KG1 (cell line): ENCODE data around the gene RSBN1L.
A peak's percentile ranks its signal among the peaks of the same experiment; 100 is the strongest.
"Not testable (repeated sequence)": the region's sequence is repeated elsewhere in the genome, so short reads cannot be mapped to it uniquely, and the experiment has no call there.

Experiments used
- DNase-seq: peaks from one replicate; lab custom pipeline; 2025; lab: John Stamatoyannopoulos, UW

RSBN1L gene

GRCh38 chr7:77687747-77688144, 8.5 kb upstream of the RSBN1L start:
- DNase-seq: no peak

- no peak for DNase-seq
Measured at GRCh38 chr7:77690289-77690688, 6.0 kb upstream of the RSBN1L start.

GRCh38 chr7:77691892-77692491, 4.3 kb upstream of the RSBN1L start:
- DNase-seq: no peak

GRCh38 chr7:77693830-77694583, 2.3 kb upstream of the RSBN1L start:
- DNase-seq: no peak

GRCh38 chr7:77696643-77697534, 630 bp downstream of the RSBN1L start:
- no peak for DNase-seq

- peak; percentile 53 for DNase-seq
Measured at GRCh38 chr7:77697535-77697831, 1.2 kb downstream of the RSBN1L start.

GRCh38 chr7:77698042-77698625, 1.9 kb downstream of the RSBN1L start:
- no peak for DNase-seq

- no peak for DNase-seq
Measured at GRCh38 chr7:77699056-77699455, 2.8 kb downstream of the RSBN1L start.

- no peak for DNase-seq
Measured at GRCh38 chr7:77702513-77702912, 6.3 kb downstream of the RSBN1L start.

- DNase-seq: no peak
Measured at GRCh38 chr7:77702968-77703472, 6.8 kb downstream of the RSBN1L start.

- DNase-seq: not testable (repeated sequence)
Measured at GRCh38 chr7:77703669-77704068, 7.4 kb downstream of the RSBN1L start.

- no peak for DNase-seq
Measured at GRCh38 chr7:77707504-77707992, 11.3 kb downstream of the RSBN1L start.

GRCh38 chr7:77710067-77710466, 13.8 kb downstream of the RSBN1L start:
- no peak for DNase-seq

- no peak for DNase-seq
Measured at GRCh38 chr7:77710861-77711260, 14.6 kb downstream of the RSBN1L start.

GRCh38 chr7:77714195-77714594, 17.9 kb downstream of the RSBN1L start:
- no peak for DNase-seq

- DNase-seq: not testable (repeated sequence)
Measured at GRCh38 chr7:77714931-77715330, 18.7 kb downstream of the RSBN1L start.

GRCh38 chr7:77716804-77717203, 20.5 kb downstream of the RSBN1L start:
- no peak for DNase-seq

GRCh38 chr7:77717566-77717965, 21.3 kb downstream of the RSBN1L start:
- DNase-seq: not testable (repeated sequence)

GRCh38 chr7:77727527-77727926, 31.3 kb downstream of the RSBN1L start:
- no peak for DNase-seq

GRCh38 chr7:77727936-77728701, 31.9 kb downstream of the RSBN1L start:
- no peak for DNase-seq

GRCh38 chr7:77729574-77730348, 33.5 kb downstream of the RSBN1L start:
- DNase-seq: no peak
